NB4 (cell line): ENCODE data around the gene TMEM125.

ENCODE experiments used
- DNase-seq: peaks from one replicate; pipeline ENCODE4 v3.0.0; 2010; ENCODE audit warnings: low read depth
- H3K4me3 ChIP-seq: one replicate; pipeline ENCODE4 v1.5.1; 2011; ENCODE audit warnings: mild to moderate bottlenecking, low read depth, low read length, moderate library complexity
- MAX ChIP-seq: IDR thresholded peaks from 2 replicates; pipeline ENCODE4 v1.6.1; 2011; ENCODE audit warnings: low read depth, low read length
- MYC ChIP-seq: IDR thresholded peaks from 2 replicates; pipeline ENCODE4 v1.6.1; 2011; ENCODE audit warnings: low read depth, low read length
- POLR2A ChIP-seq: IDR thresholded peaks from 2 replicates; pipeline ENCODE4 v1.6.1; 2011; ENCODE audit warnings: mild to moderate bottlenecking; ENCODE audit not compliant: insufficient read length; ENCODE audit errors: extremely low read depth
- TF ChIP-seq, protein P1 (sequence below): IDR thresholded peaks from one replicate; pipeline ENCODE4 v1.5.1; 2012; ENCODE audit warnings: low read depth, low read length

TMEM125 gene

GRCh38 chr1:43284546-43285110 lies 14.8 kb downstream of the TMEM125 start:
- H3K4me3 ChIP-seq, result no peak overlapping the region
- DNase-seq, result no peak
- TF ChIP-seq MAX (no peak), POLR2A (no peak), MYC (no peak)
- TF ChIP-seq, protein P1, sequence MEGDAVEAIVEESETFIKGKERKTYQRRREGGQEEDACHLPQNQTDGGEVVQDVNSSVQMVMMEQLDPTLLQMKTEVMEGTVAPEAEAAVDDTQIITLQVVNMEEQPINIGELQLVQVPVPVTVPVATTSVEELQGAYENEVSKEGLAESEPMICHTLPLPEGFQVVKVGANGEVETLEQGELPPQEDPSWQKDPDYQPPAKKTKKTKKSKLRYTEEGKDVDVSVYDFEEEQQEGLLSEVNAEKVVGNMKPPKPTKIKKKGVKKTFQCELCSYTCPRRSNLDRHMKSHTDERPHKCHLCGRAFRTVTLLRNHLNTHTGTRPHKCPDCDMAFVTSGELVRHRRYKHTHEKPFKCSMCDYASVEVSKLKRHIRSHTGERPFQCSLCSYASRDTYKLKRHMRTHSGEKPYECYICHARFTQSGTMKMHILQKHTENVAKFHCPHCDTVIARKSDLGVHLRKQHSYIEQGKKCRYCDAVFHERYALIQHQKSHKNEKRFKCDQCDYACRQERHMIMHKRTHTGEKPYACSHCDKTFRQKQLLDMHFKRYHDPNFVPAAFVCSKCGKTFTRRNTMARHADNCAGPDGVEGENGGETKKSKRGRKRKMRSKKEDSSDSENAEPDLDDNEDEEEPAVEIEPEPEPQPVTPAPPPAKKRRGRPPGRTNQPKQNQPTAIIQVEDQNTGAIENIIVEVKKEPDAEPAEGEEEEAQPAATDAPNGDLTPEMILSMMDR, result no peak

- H3K4me3 ChIP-seq, result no peak within 1 kb of the TSS
- TF ChIP-seq MAX (no peak), MYC (no peak), POLR2A (no peak)
- TF ChIP-seq, protein P1, result no peak
- DNase-seq, result no peak
These were observed 15.6 kb downstream of the TMEM125 start, which contains the start of gene C1orf210 for GRCh38 chr1:43285269-43285990. TSS of gene C1orf210 (minus strand) at chr1:43285581. CDS start at chr1:43283270, 2,311 bp downstream.

- TF ChIP-seq, protein P1, result no peak
- TF ChIP-seq MAX (no peak), POLR2A (no peak), MYC (no peak)
- DNase-seq, result no peak
- H3K4me3 ChIP-seq, result no peak overlapping the region
These were observed 16.3 kb downstream of the TMEM125 start for GRCh38 chr1:43286115-43286514.

GRCh38 chr1:43286533-43286932 lies 16.8 kb downstream of the TMEM125 start:
- no peak for TF ChIP-seq POLR2A
- TF ChIP-seq, protein P1, result no peak
- TF ChIP-seq MYC, result no peak
- TF ChIP-seq MAX, result no peak
- no peak for DNase-seq
- H3K4me3 ChIP-seq, result no peak overlapping the region

- H3K4me3 ChIP-seq, result no peak overlapping the region
- TF ChIP-seq MAX (no peak), MYC (no peak)
- TF ChIP-seq, protein P1, result no peak
- DNase-seq, result no peak
These were observed 18.4 kb downstream of the TMEM125 start for GRCh38 chr1:43288058-43288784.
